T-cell (primary cell): ENCODE results near the gene ZNF423. TPM values are rescaled to one million over a fixed set of nuclear protein-coding genes. Genes with fewer than 3 reads are reported as not detected.
"Not testable (repeated sequence)": the region's sequence is repeated elsewhere in the genome, so short reads cannot be mapped to it uniquely, and the experiment has no call there.

Experiments used
- ATAC-seq, 4 experiments: fragments of 200-7000 bp in 3 of 4; fragments of 150-1000 bp in 1 of 4; cut with Tn5 transposase; replicated peaks in 1 of 4; 1 replicate in 3 of 4; 2 replicates in 1 of 4; pipeline ENCODE4 v1.10.0; 2021; ENCODE audit warnings: moderate library complexity in 3 of 4, mild to moderate bottlenecking in 2 of 4, moderate number of reproducible peaks in 1 of 4
- CTCF ChIA-PET, 2 donors: fragments of 300-600 bp; sonication (Branson Sonifier 250); formaldehyde crosslinking; loops; one replicate each; lab custom pipeline; 2022; ENCODE audit warnings: antibody characterized with exemption in 2 of 2; lab: Charles Lee
- POLR2A ChIA-PET, 2 donors: fragments of 300-600 bp; sonication (Branson Sonifier 250); formaldehyde crosslinking; loops; one replicate each; lab custom pipeline; 2022; ENCODE audit warnings: antibody characterized with exemption in 2 of 2; lab: Charles Lee
- DNase-seq, 35 experiments: peaks; one replicate each; pipeline versions ENCODE4 v3.0.0 to v3.0.0-alpha.2; 2013 to 2023
- H3K27ac ChIP-seq: one replicate; pipeline ENCODE4 v1.5.1; 2013; ENCODE audit warnings: low read length
- H3K27me3 ChIP-seq, 2 experiments: replicated peaks in 1 of 2; 1 replicate in 1 of 2; 2 replicates in 1 of 2; pipeline versions ENCODE4 v1.6.1 to v1.7.0; 2013; ENCODE audit warnings: low read length in 1 of 2, mixed read lengths in 1 of 2; ENCODE audit not compliant: control insufficient read depth in 2 of 2, insufficient read depth in 2 of 2; ENCODE audit errors: extremely low read depth in 1 of 2
- H3K36me3 ChIP-seq, 2 donors: 1 replicate in 1 of 2; 2 replicates in 1 of 2; pipeline versions ENCODE4 v1.6.1 to v1.7.0; 2013; ENCODE audit warnings: low read length in 1 of 2; ENCODE audit not compliant: control insufficient read depth in 2 of 2, insufficient read depth in 1 of 2; ENCODE audit errors: extremely low read depth in 1 of 2
- H3K4me1 ChIP-seq, 2 experiments: 1 replicate in 1 of 2; 2 replicates in 1 of 2; pipeline versions ENCODE4 v1.6.1 to v1.7.0; 2013; ENCODE audit warnings: low read length in 2 of 2, mixed read lengths in 1 of 2; ENCODE audit not compliant: insufficient read depth in 2 of 2, control insufficient read depth in 1 of 2; ENCODE audit errors: extremely low read depth in 1 of 2
- H3K4me3 ChIP-seq, 2 donors: 1 replicate in 1 of 2; 2 replicates in 1 of 2; pipeline versions ENCODE4 v1.5.1 to v1.7.0; 2013; ENCODE audit warnings: mild to moderate bottlenecking in 2 of 2, low read length in 1 of 2, moderate library complexity in 1 of 2; ENCODE audit not compliant: control insufficient read depth in 1 of 2; ENCODE audit errors: extremely low read depth in 1 of 2
- H3K9me3 ChIP-seq: 2 replicates; pipeline ENCODE4 v1.7.0; 2013
- H3K27ac Mint-ChIP-seq, 2 donors: one replicate each; pipeline ENCODE4 v1.8.0; 2020 to 2021; ENCODE audit warnings: mild to moderate bottlenecking in 2 of 2, mixed read lengths in 2 of 2
- H3K27me3 Mint-ChIP-seq, 2 donors: one replicate each; pipeline ENCODE4 v1.8.0; 2021 to 2022; ENCODE audit warnings: mixed read lengths in 2 of 2
- H3K36me3 Mint-ChIP-seq: one replicate; pipeline ENCODE4 v1.8.0; 2021; ENCODE audit warnings: mixed read lengths
- H3K4me1 Mint-ChIP-seq, 3 donors: one replicate each; pipeline ENCODE4 v1.8.0; 2020 to 2022; ENCODE audit warnings: mixed read lengths in 3 of 3, mild to moderate bottlenecking in 1 of 3
- H3K4me3 Mint-ChIP-seq, 3 donors: one replicate each; pipeline ENCODE4 v1.8.0; 2020 to 2022; ENCODE audit warnings: mild to moderate bottlenecking in 3 of 3, mixed read lengths in 3 of 3, moderate library complexity in 3 of 3
- H3K9me3 Mint-ChIP-seq, 3 donors: one replicate each; pipeline ENCODE4 v1.8.0; 2020 to 2022; ENCODE audit warnings: mixed read lengths in 3 of 3
- WGBS: methylation state at CpG from one replicate; pipeline ENCODE4 v1.1.5; 2013; ENCODE audit warnings: missing lambda C conversion rate; ENCODE audit not compliant: insufficient coverage; 5-methylcytosine and 5-hydroxymethylcytosine counted together
- total RNA-seq, 35 experiments: library from RNA in 6 of 35; stranded (reverse) in 6 of 35; fragments of 120-200 nt in 1 of 35; gene quantifications; one replicate each; pipeline versions ENCODE4 v1.2.1 to v1.2.4 and lab custom pipeline; 2013 to 2026

The ZNF423 gene
- total RNA-seq, 5 donors from 2014 or later (not counting 1 experiment from before 2014, with no cell fraction given), result 0.07 to 0.12 TPM; not detected in 3

DNA sequence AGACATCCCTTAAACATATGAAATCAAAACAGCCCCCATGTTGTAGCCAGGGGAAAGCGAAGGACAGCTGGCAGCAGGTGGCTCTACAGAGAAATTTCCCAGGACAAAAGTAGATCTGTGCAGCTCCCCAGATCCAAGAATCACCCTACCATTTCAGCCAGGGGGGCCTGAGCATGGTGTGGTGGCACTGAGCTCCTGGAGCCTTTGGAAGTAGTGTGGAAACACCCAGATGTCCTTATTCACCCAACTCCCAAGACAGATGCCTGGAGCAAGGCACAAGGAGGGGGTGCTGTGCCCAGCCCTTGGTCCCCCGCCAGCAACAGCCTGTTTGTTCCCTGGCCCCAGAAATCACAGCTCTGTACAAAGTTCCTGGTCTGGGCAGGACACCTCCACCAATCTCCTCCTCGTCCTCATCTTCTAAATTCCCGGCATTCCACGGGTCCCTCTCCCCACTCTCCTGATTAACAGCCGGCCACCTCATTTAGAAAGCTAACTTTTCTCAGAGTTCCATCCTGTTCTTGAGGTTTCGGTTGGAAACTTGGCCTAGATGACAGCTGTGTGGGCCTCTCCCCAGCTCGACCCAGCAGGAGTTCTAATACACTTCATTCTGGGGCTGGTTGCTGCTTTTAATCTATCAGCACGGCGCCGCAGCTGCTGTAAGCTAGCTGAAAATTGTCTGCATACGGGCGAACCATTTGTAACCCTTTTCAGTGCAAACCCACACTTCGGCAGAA lies 291.2 kb downstream of the ZNF423 start:
- Histone ChIP-seq H3K36me3 (no peaks in the 10 kb centered on the region), H3K4me3 (no peak overlapping the region), H3K27me3 (peaks cover 0 to 7% of the 10 kb centered on the region in 2 experiments), H3K27ac (no peak overlapping the region), H3K4me1 (no peaks in the 10 kb centered on the region), H3K9me3 (no peaks in the 10 kb centered on the region)
- no peak for DNase-seq
- no peaks in the 10 kb centered on the region for H3K9me3 Mint-ChIP-seq
- CTCF ChIA-PET, result no interaction called here
- no peaks in the 10 kb centered on the region for H3K27me3 Mint-ChIP-seq
- H3K4me1 Mint-ChIP-seq, result no peaks in the 10 kb centered on the region
- POLR2A ChIA-PET, result no interaction called here
- no peak for ATAC-seq
- no peaks in the 10 kb centered on the region for H3K36me3 Mint-ChIP-seq
- no peak overlapping the region for H3K27ac Mint-ChIP-seq
- H3K4me3 Mint-ChIP-seq, result no peak overlapping the region
- 86% methylated on average over 14 of the region's 14 CpGs for WGBS

DNA sequence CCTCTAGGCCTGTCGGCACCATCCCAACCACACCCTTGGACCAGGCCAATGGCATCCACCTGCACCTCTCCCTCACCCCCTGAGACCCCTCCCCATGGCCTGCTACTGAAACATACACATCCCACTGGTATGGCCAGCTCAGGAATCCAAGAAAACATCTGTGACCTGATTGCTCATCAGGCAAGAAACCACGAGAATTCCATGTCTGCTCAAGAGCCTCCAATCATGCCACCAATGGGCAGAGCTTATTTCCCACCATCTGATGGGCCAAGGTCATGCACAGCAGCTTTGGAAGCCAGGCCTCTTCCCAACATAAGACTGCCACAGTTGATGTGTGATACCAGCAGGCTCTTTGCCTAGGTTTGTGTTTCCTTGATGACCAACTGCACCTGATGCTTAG lies 292.2 kb downstream of the ZNF423 start:
- ATAC-seq (no peak), DNase-seq (no peak)
- peaks cover 0 to 7% of the 10 kb centered on the region in 2 experiments for H3K27me3 ChIP-seq
- no peaks in the 10 kb centered on the region for H3K4me1 ChIP-seq
- H3K9me3 ChIP-seq, result no peaks in the 10 kb centered on the region
- H3K4me3 Mint-ChIP-seq, result no peak overlapping the region
- no peak overlapping the region for H3K27ac ChIP-seq
- H3K4me1 Mint-ChIP-seq, result no peaks in the 10 kb centered on the region
- H3K36me3 ChIP-seq, result no peaks in the 10 kb centered on the region
- POLR2A ChIA-PET, result no interaction called here
- no peaks in the 10 kb centered on the region for H3K9me3 Mint-ChIP-seq
- H3K36me3 Mint-ChIP-seq, result no peaks in the 10 kb centered on the region
- no peak overlapping the region for H3K27ac Mint-ChIP-seq
- CTCF ChIA-PET, result no interaction called here
- no peaks in the 10 kb centered on the region for H3K27me3 Mint-ChIP-seq
- 82% methylated on average over 2 of the region's 2 CpGs for WGBS
- H3K4me3 ChIP-seq, result no peak overlapping the region

- H3K27ac ChIP-seq, H3K4me1 Mint-ChIP-seq, H3K36me3 ChIP-seq, H3K4me3 Mint-ChIP-seq, H3K27me3 Mint-ChIP-seq, H3K27me3 ChIP-seq, H3K9me3 ChIP-seq, H3K27ac Mint-ChIP-seq, H3K4me3 ChIP-seq, DNase-seq, H3K9me3 Mint-ChIP-seq, ATAC-seq, POLR2A ChIA-PET, H3K4me1 ChIP-seq, H3K36me3 Mint-ChIP-seq, CTCF ChIA-PET: not testable (repeated sequence)
- no CpG with 5 or more reads among the region's 8 CpGs for WGBS
Observed at GRCh38 chr16:49562894-49563293, 293.0 kb downstream of the ZNF423 start.

GRCh38 chr16:49562228-49562627 lies 293.7 kb downstream of the ZNF423 start:
- no peak overlapping the region for H3K27ac ChIP-seq

GRCh38 chr16:49560004-49560830 lies 295.7 kb downstream of the ZNF423 start:
- 89% methylated on average over 16 of the region's 25 CpGs for WGBS
- Histone ChIP-seq H3K4me3 (no peak overlapping the region), H3K27me3 (peaks cover 0 to 9% of the 10 kb centered on the region in 2 experiments), H3K27ac (no peak overlapping the region), H3K4me1 (no peaks in the 10 kb centered on the region), H3K36me3 (no peaks in the 10 kb centered on the region), H3K9me3 (no peaks in the 10 kb centered on the region)
- DNase-seq, result no peak
- Mint-ChIP-seq H3K9me3 (no peaks in the 10 kb centered on the region), H3K36me3 (no peaks in the 10 kb centered on the region), H3K4me3 (no peak overlapping the region), H3K4me1 (no peaks in the 10 kb centered on the region), H3K27me3 (no peaks in the 10 kb centered on the region), H3K27ac (no peak overlapping the region)
- POLR2A ChIA-PET, result no interaction called here
- no peak for ATAC-seq
- CTCF ChIA-PET, result no interaction called here

More at GRCh38 chr16:49562228-49562627, 293.7 kb downstream of the ZNF423 start:
- Mint-ChIP-seq H3K4me3 (no peak overlapping the region), H3K36me3 (no peaks in the 10 kb centered on the region), H3K27me3 (no peaks in the 10 kb centered on the region), H3K4me1 (no peaks in the 10 kb centered on the region), H3K27ac (no peak overlapping the region), H3K9me3 (no peaks in the 10 kb centered on the region)
- H3K4me3 ChIP-seq, result no peak overlapping the region
- H3K36me3 ChIP-seq, result no peaks in the 10 kb centered on the region
- ATAC-seq (no peak), DNase-seq (no peak)
- ChIA-PET POLR2A (no interaction called here), CTCF (no interaction called here)
- WGBS, result 97% methylated on average over 2 of the region's 3 CpGs
- H3K9me3 ChIP-seq, result no peaks in the 10 kb centered on the region
- H3K27me3 ChIP-seq, result peaks cover 0 to 9% of the 10 kb centered on the region in 2 experiments
- H3K4me1 ChIP-seq, result no peaks in the 10 kb centered on the region

DNA sequence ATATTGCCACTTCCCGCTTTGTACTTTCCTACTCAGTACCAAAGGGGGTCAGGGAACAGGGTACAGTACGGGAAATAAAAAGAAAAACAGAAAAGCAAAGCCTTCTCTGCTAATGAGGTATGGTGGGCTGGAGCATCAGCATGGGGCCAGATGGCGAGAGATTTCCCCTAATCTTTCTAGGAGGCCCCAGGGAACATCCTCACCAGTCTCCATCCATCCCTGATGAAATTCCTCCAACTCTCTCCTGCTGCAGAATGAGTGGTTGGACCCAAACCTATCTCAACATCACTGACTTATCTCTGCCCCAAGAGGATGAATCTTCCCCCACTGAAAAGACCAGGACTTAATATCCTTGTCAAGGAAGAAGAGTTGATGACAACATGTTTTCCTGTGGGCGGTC lies 296.7 kb downstream of the ZNF423 start:
- H3K27me3 Mint-ChIP-seq, result peaks cover 2 to 3% of the 10 kb centered on the region in 2 donors
- no peak overlapping the region for H3K27ac Mint-ChIP-seq
- no peaks in the 10 kb centered on the region for H3K36me3 Mint-ChIP-seq
- DNase-seq (no peak), ATAC-seq (no peak)
- no peak overlapping the region for H3K4me3 Mint-ChIP-seq
- Histone ChIP-seq H3K27ac (no peak overlapping the region), H3K36me3 (no peaks in the 10 kb centered on the region), H3K27me3 (peaks cover 0 to 10% of the 10 kb centered on the region in 2 experiments), H3K4me3 (no peak overlapping the region), H3K4me1 (no peaks in the 10 kb centered on the region), H3K9me3 (no peaks in the 10 kb centered on the region)
- H3K4me1 Mint-ChIP-seq, result no peaks in the 10 kb centered on the region
- ChIA-PET CTCF (interaction anchor here in 1 of 2 donors (0.6 kb wide), 1 partner anchor 14 kb away, joined by 3 read pairs; no protein-coding TSS in a partner anchor), POLR2A (no interaction called here)
- H3K9me3 Mint-ChIP-seq, result no peaks in the 10 kb centered on the region
- 89% methylated on average over 1 of the region's 4 CpGs for WGBS
